GM21576 (cell line): ENCODE data around the gene MREG.
A peak's percentile ranks its signal among the peaks of the same experiment; 100 is the strongest.
"Not testable (repeated sequence)": the region's sequence is repeated elsewhere in the genome, so short reads cannot be mapped to it uniquely, and the experiment has no call there.

Experiments
- ATAC-seq: cut with Tn5 transposase; IDR thresholded peaks from one replicate; pipeline ENCODE4 v1.9.1; 2021; ENCODE audit warnings: mild to moderate bottlenecking, moderate library complexity; ENCODE audit not compliant: unreplicated experiment

MREG gene

GRCh38 chr2:216021768-216022565, 8.6 kb upstream of the MREG start:
- ATAC-seq, result no peak

GRCh38 chr2:216018709-216019108, 5.4 kb upstream of the MREG start:
- no peak for ATAC-seq

GRCh38 chr2:216017365-216017764, 4.0 kb upstream of the MREG start:
- peak; percentile 35 for ATAC-seq

- ATAC-seq, result no peak
Measured at GRCh38 chr2:216016581-216016980, 3.2 kb upstream of the MREG start.

- peak; percentile 85 for ATAC-seq
Measured at GRCh38 chr2:216015722-216016464, 2.5 kb upstream of the MREG start.

GRCh38 chr2:216014986-216015385, 1.6 kb upstream of the MREG start:
- ATAC-seq, result no peak

- no peak for ATAC-seq
Measured at GRCh38 chr2:216014006-216014405, 655 bp upstream of the MREG start.

GRCh38 chr2:216012830-216013079, 596 bp downstream of the MREG start:
- no peak for ATAC-seq

GRCh38 chr2:216012133-216012829, 1.1 kb downstream of the MREG start:
- ATAC-seq, result no peak

- ATAC-seq, result not testable (repeated sequence)
Measured at GRCh38 chr2:216009215-216009614, 4.1 kb downstream of the MREG start.

GRCh38 chr2:216008387-216008786, 5.0 kb downstream of the MREG start:
- no peak for ATAC-seq

- ATAC-seq, result peak; percentile 40
Measured at GRCh38 chr2:216006164-216006663, 7.1 kb downstream of the MREG start.

GRCh38 chr2:216004697-216005283, 8.6 kb downstream of the MREG start:
- ATAC-seq, result peak; percentile 21

- ATAC-seq, result no peak
Measured at GRCh38 chr2:216003876-216004696, 9.3 kb downstream of the MREG start.

GRCh38 chr2:216002693-216003092, 10.7 kb downstream of the MREG start:
- no peak for ATAC-seq

- no peak for ATAC-seq
Measured at GRCh38 chr2:216002101-216002678, 11.2 kb downstream of the MREG start.

GRCh38 chr2:216001216-216002100, 11.9 kb downstream of the MREG start:
- ATAC-seq, result no peak

- no peak for ATAC-seq
Measured at GRCh38 chr2:215998636-215999035, 14.7 kb downstream of the MREG start.

- no peak for ATAC-seq
Measured at GRCh38 chr2:215997219-215997618, 16.1 kb downstream of the MREG start.
